Jurkat, Clone E6-1 (cell line): ENCODE results near the gene EFCC1.
"Not testable (repeated sequence)": the region's sequence is repeated elsewhere in the genome, so short reads cannot be mapped to it uniquely, and the experiment has no call there.

Experiments
- DNase-seq: peaks from one replicate; pipeline ENCODE4 v3.0.0-alpha.2; 2011; ENCODE audit warnings: low read depth, low spot score
- H3K4me3 ChIP-seq: 2 replicates; pipeline ENCODE4 v1.5.1; 2011; ENCODE audit warnings: mild to moderate bottlenecking, low read length, control low read depth, moderate library complexity

Gene EFCC1

DNA sequence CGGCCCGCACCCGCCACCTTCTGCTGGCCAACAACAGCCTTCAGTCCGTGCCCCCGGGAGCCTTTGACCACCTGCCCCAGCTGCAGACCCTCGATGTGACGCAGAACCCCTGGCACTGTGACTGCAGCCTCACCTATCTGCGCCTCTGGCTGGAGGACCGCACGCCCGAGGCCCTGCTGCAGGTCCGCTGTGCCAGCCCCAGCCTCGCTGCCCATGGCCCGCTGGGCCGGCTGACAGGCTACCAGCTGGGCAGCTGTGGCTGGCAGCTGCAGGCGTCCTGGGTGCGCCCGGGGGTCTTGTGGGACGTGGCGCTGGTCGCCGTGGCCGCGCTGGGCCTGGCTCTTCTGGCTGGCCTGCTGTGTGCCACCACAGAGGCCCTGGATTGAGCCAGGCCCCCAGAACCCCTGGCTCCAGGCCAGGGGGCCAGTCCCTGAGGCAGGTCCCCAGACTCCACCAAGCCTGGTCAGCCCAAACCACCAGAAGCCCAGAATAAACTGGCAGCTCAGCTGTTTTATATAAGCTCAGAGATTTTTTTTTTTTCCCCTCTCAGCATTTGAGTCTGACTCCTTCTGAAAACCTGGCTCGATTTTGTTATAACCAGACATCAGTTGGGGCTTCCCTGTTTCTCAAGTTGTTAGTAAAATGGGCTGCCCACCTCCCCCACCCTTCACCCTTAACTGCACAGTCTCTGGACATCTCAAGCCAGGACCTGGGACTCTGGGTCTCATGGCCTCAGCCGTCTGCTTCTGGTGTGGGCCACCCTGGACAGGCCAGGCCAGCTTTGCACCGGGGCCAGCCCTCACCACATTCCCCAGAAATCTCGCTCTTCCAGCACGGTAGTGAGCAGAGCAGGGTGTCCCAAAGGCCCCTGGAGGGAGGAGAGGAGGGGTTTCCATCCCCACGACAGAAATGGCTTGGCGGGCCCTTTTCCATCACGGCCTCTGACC, 61.1 kb downstream of the EFCC1 start:
- H3K4me3 ChIP-seq = no peak overlapping the region
- DNase-seq = no peak

GRCh38 chr3:129063091-129063640, 62.1 kb downstream of the EFCC1 start:
- H3K4me3 ChIP-seq = no peak overlapping the region
- DNase-seq = no peak

DNA sequence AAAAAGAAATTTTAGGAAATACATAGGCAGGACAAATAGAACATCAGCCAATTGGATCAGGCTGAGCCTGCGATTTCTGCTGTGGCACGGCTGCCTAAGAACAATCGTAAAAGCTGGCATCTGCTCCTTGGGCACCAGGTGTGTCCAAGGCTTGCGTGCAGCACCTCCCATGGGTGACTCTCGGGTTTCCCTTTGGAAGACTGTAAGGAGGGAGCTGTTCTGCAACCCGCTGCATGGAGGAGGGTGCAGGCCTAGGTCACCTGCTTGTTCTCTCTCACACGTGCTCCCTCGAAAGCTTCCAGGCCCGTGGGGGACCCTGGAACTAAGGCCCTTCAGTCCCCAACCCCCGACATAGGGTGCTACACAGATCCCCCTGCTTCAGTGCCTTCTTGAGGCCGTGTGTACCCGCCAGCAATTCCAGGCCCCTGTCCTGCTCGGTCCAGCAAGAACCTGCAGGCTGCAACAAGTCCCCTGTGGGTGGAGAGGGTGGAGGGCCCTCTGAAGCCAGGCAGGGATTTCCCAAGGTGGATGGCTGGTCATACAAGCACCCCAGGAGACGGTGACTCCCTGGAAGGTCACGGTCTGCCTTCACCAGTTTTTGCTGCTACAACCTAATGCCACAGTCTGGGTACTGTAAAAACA, 62.9 kb downstream of the EFCC1 start:
- no peak for DNase-seq
- H3K4me3 ChIP-seq = no peak overlapping the region

DNA sequence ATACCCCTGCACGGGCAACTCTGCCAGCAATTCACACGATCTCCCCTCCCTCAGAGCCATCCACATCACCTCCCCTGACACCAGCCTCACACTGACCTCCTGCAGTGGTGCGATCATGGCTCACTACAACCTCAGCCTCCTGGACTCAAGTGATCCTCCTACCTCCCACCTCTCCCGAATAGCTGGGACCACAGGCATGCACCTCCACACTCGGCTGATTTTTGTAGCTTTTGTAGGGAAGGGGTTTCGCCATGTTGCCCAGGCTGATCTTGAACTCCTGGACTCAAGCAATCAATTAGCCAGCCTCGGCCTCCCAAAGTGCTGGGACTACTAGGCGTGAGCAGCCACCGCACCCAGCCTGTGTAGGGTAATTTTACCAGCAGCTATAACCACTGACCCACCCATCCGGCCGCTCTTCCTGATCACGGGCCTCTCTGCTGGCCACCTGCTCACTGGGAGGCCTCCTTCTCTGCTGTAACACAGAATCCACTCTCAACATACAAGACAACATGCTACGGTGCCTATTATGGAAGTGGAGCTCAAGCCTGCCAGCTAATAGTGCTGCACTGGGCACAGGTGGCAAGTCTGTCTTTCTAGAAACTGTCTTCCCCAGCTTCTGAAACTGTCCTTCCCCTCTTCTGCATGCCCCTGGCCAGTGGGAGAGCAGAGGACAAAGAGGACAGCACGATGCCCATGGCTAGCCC, 64.1 kb downstream of the EFCC1 start:
- no peak overlapping the region for H3K4me3 ChIP-seq
- DNase-seq = no peak

GRCh38 chr3:129065720-129066073, 64.6 kb downstream of the EFCC1 start:
- DNase-seq = no peak
- H3K4me3 ChIP-seq = no peak overlapping the region

- not testable (repeated sequence) for H3K4me3 ChIP-seq, DNase-seq
Measured at GRCh38 chr3:129067719-129068118, 66.6 kb downstream of the EFCC1 start.

DNA sequence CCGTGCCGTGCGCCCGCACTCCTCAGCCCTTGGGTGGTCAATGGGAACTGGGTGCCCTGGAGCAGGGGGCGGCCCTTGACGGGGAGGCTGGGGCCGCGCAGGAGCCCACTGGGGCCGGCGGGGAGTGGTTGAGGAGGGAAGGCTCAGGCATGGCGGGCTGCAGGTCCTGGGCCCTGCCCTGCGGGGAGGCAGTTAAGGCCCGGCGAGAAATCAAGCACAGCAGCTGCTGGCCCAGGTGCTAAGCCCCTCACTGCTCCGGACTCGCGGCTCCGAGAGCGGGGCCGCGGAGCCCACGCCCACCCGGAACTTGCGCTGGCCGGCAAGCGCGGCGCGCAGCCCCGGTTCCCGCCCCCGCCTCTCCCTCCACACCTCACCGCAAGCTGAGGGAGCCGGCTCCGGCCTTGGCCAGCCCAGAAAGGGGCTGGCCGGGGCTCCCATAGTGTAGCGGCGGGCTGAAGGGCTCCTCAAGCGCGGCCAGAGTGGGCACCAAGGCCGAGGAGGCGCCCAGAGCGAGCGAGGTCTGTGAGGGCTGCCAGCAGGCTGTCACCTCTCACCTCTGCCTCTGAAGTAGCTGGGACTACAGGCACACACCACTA, 67.3 kb downstream of the EFCC1 start:
- H3K4me3 ChIP-seq = no peak overlapping the region
- DNase-seq = no peak

DNA sequence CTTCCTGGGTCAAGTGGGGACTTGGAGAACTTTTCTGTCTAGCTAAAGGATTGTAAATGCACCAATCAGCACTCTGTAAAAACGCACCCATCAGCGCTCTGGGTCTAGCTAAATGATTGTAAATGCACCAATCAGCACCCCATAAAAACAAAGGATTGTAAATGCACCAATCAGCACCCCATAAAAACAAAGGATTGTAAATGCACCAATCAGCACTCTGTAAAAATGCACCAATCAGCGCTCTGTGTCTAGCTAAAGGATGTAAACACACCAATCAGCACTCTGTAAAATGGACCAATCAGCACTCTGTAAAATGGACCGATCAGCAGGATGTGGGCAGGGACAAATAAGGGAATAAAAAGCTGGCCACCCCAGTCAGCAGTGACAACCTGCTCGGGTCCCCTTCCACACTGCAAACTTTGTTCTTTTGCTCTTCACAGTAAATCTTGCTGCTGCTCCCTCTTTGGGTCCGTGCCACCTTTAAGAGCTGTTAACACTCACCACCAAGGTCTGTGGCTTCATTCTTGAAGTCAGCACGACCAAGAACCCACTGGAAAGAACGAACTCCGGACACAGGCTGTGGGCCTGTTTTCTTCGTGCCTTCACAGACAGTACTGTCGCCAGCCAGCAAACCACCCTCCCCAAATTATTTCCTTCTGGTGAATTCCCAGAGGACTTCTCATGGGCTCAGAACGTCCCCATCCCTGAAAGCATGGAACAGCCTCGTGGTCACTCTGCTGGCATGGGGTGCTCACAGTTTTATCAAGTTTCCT, 68.4 kb downstream of the EFCC1 start:
- H3K4me3 ChIP-seq, DNase-seq: not testable (repeated sequence)

GRCh38 chr3:129070086-129070885, 69.2 kb downstream of the EFCC1 start:
- no peak overlapping the region for H3K4me3 ChIP-seq
- no peak for DNase-seq

GRCh38 chr3:129077222-129077621, 76.1 kb downstream of the EFCC1 start:
- H3K4me3 ChIP-seq = no peak overlapping the region
- DNase-seq = no peak

- no peak overlapping the region for H3K4me3 ChIP-seq
- no peak for DNase-seq
Measured at GRCh38 chr3:129078510-129078909, 77.4 kb downstream of the EFCC1 start.

DNA sequence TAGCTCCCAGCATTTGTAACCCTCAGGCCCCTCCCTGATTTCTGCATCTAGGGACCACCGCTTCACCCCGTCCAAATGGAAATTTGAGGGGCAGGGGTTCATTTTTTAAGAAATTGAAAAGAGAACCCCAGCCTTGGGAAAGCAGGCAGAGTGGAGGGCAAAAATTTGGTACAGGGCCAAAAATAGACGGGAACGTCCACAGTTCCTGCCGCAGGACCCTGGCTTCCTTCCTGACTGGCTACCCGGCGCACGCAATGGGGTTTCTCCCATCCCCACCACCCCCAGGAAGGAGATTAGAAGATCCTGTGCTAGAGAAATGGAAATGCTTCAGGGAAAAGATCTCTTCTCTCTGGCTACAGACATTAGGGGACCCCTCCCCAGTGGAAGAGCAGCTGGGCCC, 80.4 kb downstream of the EFCC1 start:
- no peak overlapping the region for H3K4me3 ChIP-seq
- no peak for DNase-seq

GRCh38 chr3:129082026-129082425, 80.9 kb downstream of the EFCC1 start:
- DNase-seq = no peak

DNA sequence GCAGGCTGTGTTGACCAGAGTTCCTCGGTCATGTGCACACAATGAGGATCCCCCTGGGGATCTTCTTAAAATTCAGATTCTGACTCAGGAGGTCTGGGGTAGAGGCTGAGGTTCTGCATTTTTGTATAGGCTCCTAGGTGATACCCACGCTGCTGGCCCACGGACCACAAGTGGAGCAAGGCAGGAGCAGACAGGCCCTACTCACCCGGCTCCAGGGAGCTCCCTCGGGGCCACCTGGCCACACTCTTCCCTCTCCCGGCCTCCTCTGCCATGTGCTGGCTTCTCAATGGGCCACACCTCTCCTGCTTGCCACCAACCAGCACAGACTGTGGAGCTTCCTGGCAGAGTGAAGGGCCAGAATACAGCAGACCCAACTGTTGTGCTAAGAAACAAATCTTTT, 83.4 kb downstream of the EFCC1 start:
- no peak overlapping the region for H3K4me3 ChIP-seq
- no peak for DNase-seq

More at GRCh38 chr3:129082026-129082425, 80.9 kb downstream of the EFCC1 start:
- H3K4me3 ChIP-seq = no peak overlapping the region

GRCh38 chr3:129085165-129085715, 84.1 kb downstream of the EFCC1 start:
- no peak for DNase-seq
- no peak overlapping the region for H3K4me3 ChIP-seq

- H3K4me3 ChIP-seq = no peak overlapping the region
- no peak for DNase-seq
Measured at GRCh38 chr3:129085818-129086217, 84.7 kb downstream of the EFCC1 start.

DNA sequence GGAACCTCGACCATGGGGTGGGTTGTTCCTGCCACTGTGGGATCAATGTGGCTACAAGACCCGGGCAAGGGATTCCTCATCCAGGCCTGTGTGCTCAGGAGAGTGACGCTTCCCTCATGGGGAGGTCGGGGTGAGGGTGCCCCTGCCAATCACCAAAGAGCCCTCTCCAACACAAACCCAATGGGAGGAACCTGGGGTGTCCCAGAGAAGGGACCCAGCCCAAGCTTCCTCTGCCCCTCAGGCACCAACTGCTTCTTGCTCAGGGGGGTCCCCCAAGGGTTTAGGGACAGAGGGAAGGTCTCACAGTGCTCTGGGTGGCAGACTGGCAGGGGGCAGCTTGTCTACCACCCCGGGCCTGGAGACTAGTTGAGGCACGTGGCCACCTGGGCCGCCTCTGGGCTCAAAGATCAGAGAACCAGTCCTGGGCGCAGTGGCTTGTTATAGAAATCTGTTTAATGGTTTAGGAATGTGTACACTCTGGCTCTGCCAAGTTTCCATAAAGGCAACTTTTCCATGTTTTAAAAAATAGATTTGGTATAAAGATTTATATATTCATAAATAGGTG, 86.1 kb downstream of the EFCC1 start:
- no peak overlapping the region for H3K4me3 ChIP-seq
- no peak for DNase-seq
